NCI-H187 (cell line): ENCODE results near the gene PRDM11.

Experiments used
- DNase-seq, 2 experiments: peaks; one replicate each; lab custom pipeline; 2025; lab: John Stamatoyannopoulos, UW

Gene PRDM11

GRCh38 chr11:45174963-45175362 lies 28.5 kb downstream of the PRDM11 start:
- DNase-seq, result no peak

GRCh38 chr11:45176996-45177395 lies 30.6 kb downstream of the PRDM11 start:
- no peak for DNase-seq

DNA sequence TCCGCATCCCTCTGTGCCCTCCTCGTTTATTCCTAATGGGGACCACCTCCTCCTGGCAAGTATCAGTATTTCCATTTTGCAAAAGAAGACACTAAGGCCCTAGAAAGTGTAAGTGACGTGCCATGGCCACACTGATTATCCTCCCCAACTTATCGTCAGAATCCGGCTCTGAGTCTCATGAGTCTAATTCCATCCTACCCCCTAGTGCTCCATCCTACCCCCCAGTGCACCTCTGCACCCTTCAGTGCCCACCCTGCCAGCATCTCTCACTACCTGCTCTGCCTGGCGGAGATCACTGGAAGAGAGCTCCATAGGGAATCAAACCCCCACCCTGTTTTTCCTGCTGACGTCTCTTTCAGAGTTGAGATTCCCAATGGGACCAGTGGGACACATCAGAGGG lies 31.8 kb downstream of the PRDM11 start:
- no peak for DNase-seq

DNA sequence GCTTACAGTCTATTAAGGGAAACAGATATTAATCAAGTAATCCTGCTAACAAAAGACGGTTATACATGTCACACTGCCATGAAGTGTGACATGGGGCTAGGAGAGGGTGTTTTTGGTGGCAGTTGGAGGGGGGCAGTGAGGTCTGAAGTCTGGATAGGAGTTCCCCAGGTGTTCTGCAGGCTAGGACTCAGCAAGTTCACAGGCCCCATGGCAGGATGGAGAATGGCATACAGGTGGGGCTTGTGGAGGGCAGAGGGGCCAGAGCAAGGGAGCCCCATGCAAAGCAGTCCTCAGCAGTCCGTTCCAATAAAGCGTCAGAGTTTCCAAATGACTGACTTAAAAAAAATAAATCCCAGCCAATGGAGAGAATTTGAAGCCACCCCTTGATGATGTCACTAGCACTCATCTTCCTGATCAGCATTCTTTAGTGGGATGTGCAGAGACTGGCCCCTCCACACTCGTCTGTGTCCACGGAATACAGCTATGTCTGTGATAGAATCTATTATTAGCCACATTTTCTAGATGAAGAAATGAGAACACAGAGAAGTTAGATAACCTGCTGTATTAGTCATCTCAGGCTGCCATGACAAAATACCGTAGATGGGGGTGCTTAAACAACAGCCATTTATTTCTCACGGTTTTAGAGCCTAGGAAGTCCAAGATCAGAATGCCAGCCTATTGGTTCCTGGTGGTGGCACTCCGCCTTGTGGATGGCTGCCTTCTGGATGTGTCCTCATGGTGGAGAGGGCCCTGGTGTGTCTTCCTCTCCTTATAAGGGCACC lies 32.6 kb downstream of the PRDM11 start:
- DNase-seq, result no peak

DNA sequence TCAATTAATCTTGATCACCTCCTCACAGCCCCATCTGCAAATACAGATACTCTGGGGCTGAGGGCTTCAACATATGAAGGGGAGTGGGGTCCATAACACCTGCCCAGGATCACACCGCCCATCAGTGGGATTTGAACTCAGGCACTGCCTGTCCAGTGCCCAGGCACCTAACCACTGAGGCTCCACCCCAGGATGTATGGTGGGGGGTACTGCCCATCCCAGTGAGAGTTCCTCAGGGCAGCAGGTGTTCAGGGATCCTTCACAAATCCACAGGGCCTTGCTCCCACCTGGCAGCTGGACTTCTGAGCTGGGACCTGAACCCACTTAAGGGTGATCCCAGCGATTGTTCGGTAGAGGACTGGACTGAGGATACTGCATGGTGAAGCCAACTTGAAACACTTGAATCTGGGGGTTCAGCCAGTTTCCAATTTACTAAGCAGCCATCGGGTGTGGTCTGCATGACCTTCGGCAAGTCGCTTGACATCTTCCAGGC lies 33.3 kb downstream of the PRDM11 start:
- no peak for DNase-seq

- DNase-seq, result no peak
Measured at GRCh38 chr11:45180179-45180847, 33.9 kb downstream of the PRDM11 start.

DNA sequence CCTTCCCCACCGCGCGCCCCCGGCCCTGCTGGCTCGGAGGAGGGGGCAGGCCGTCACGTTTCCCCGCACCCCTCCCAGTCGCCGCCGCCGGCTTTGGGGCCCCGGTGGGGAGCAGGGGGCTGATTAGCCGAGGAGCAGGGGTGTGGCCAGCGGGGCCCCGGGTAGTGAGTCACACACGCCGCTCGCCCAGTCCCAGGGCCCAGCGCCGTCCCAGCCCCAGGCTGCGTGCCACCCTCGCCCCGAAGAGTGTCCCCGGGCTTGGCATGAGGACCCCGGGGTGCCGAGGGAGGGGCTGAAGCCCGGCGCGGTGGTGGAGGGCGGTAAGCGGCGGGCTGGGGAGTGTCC lies 34.4 kb downstream of the PRDM11 start:
- DNase-seq, result no peak

DNA sequence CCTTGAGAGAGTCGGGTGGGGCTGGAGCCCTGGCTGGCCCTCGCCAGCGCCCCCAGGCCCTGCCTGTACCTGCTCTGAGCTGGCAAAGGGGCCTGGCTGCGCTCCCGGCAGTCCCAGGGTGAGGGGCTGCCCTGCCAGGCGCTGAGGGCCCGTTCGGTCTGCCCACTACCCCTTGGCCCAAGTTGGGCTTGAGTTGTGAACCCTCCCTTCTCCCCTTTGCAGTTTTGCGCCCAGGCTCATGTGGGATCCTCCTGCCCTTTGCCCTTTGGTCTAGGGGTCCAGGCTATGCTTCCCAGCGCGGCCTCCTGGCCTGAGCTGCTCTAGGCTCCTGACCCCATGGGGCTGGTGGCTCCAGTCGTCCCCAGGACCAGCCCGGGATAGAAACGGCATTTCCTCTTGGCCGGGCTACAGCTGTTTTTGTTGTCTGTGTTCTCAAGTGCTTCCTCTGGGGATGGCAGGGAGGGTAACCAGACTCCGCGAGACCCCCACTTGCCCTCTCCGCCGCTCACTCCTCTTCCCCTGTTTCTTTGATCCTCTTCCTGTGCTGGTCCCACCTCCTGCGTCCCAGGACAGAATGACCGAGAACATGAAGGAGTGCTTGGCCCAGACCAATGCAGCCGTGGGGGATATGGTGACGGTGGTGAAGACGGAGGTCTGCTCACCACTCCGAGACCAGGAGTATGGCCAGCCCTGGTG lies 34.9 kb downstream of the PRDM11 start:
- no peak for DNase-seq

- DNase-seq, result no peak
Measured at GRCh38 chr11:45181889-45182550, 35.6 kb downstream of the PRDM11 start.

- DNase-seq, result no peak
Measured at GRCh38 chr11:45182902-45183301, 36.5 kb downstream of the PRDM11 start.

GRCh38 chr11:45184640-45185039 lies 38.2 kb downstream of the PRDM11 start:
- DNase-seq, result no peak

DNA sequence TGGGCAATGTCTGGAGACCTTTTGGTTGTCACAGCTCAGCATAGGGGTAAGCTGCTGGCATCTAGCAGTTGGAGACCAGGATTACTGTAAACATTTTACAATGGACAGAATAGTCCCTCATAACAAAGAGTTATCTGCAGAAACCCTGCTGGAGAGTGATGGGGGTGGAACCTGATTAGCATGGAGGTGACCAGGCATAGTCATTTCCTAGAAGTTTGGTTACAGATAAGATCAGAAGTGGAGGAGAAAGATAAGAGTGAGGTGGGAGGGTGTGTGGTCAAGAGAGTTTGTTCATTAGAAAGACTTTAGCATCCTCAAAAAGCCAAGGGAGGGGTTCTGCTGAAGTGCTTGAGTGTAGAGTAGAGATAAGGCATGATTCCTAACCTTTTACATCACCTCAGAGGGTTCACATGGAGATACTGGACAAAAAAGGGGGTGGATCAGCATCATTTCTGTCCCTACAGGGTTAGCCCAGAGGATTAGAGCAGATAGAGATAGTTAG lies 38.8 kb downstream of the PRDM11 start:
- DNase-seq, result no peak

- no peak for DNase-seq
Measured at GRCh38 chr11:45187375-45187774, 40.9 kb downstream of the PRDM11 start.

- no peak for DNase-seq
Measured at GRCh38 chr11:45188127-45188526, 41.7 kb downstream of the PRDM11 start.

DNA sequence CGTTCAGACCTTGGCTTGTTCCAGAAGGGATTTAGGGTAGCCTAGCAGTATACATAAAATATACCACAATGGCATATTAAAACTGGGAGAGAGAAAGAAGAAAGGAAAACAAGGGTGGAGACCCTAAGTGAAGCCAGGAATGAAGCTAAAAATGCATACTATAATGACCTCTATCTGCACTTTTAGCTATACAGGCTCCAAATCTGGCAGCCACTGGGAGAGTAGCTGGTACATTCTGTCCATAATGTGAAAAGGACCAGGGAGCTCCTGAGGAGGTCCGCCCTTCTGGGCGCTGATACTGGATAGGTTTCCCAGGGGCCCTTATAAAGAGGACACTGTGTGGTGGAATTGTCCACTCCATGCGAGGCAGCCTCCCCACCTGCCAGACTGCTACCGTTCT lies 42.8 kb downstream of the PRDM11 start:
- no peak for DNase-seq

GRCh38 chr11:45193695-45194094 lies 47.3 kb downstream of the PRDM11 start:
- peak; percentile 36 to 67 for DNase-seq

DNA sequence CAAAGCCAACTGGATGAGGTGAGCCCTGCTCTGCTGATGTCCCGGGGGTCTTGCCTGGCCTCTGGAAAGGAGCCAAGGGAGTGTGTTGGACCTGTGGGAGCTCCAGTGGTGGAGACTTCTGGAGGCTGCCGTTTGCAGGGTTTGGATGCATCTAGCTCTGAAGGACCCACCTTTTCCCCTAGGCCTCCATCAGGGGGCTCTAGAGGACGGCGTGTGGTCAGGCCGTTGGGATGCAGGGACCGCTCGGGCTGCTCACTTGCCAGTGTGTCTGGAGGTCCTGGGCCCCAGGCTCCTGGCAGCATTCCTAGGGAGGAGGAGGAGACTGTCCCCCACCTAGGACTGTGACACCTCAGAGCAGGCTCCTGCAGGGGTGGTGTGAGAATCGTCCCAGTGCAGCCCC lies 58.3 kb downstream of the PRDM11 start:
- DNase-seq, result no peak

DNA sequence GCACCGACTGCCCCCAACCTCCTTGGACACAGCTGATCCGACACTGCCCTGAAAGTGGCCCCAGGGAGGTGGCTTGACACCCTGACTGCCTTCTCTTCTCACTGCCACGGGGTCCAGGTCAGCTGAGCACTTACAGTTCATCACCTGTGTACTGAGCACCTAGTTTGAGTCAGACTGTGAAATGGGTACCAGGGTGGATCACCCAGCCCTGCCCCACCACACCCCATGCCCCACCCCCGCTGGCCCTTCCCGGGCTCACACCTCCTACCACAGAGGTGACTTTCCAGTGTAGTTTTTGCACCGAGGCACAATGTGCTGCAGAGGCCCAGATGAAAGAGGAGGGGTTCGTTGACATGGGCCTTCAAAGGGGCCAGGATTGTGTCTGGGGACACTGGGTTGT lies 59.5 kb downstream of the PRDM11 start:
- no peak for DNase-seq

GRCh38 chr11:45208135-45208534 lies 61.7 kb downstream of the PRDM11 start:
- no peak for DNase-seq

GRCh38 chr11:45209000-45209879 lies 62.8 kb downstream of the PRDM11 start:
- DNase-seq, result no peak
